HUES48 (cell line): ENCODE measurements around the gene C5.

Source experiments
- H3K27ac ChIP-seq: one replicate; pipeline ENCODE4 v1.7.0; 2013; ENCODE audit warnings: low read depth, low read length, inconsistent platforms
- H3K27me3 ChIP-seq: 2 replicates; pipeline ENCODE4 v1.6.1; 2013; ENCODE audit warnings: mild to moderate bottlenecking, low read length; ENCODE audit not compliant: control insufficient read depth, insufficient read depth
- H3K36me3 ChIP-seq: 2 replicates; pipeline ENCODE4 v1.6.1; 2013; ENCODE audit warnings: low read length; ENCODE audit not compliant: control insufficient read depth, insufficient read depth
- H3K4me1 ChIP-seq: 2 replicates; pipeline ENCODE4 v1.6.1; 2013; ENCODE audit warnings: mild to moderate bottlenecking, low read length; ENCODE audit not compliant: control insufficient read depth, insufficient read depth
- H3K4me3 ChIP-seq: 2 replicates; pipeline ENCODE4 v1.5.1; 2013; ENCODE audit warnings: mild to moderate bottlenecking, low read depth, low read length
- H3K9ac ChIP-seq: 2 replicates; pipeline ENCODE4 v1.6.1; 2013; ENCODE audit warnings: mild to moderate bottlenecking, low read depth, low read length, moderate library complexity
- H3K9me3 ChIP-seq: 2 replicates; pipeline ENCODE4 v1.6.1; 2013; ENCODE audit warnings: low read length; ENCODE audit not compliant: control insufficient read depth, insufficient read depth

C5 gene

DNA sequence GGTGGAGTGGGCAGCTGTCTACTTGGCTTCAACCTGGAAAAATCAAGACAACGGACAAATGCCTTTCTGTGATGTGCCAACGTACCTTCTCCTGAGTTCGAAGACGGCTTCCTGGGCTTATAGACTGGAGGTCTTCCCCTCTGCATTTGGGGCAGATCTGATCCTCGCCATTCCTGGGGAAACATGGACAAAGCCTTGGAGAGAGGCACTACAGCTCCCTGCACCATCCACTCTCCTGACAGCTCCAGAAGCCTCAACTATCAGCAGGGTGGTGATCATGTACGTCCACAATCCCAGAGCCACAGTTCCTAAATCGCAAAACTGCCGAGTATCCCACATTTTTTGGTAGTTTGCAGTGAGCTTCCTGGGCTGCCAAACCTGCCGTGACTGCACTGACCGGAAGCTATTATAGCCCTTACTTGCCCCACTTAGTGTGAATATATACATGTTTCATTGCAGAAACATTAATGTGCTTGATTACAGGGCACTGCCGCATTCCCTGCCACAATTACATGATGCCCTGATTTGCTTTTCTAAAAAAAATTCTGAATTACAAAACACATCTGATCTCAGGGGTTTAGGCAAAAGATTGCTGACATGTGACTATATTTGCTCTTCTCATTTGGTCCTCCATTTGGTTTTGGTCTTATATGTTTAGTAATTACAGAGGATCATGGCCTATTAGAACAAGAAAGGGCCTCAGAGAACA is 126.3 kb downstream of the C5 start:
- Histone ChIP-seq H3K27me3 (peaks cover 9% of the 10 kb centered on the region), H3K4me1 (peaks cover 39% of the 10 kb centered on the region), H3K4me3 (no peak overlapping the region), H3K9ac (no peak overlapping the region), H3K27ac (no peak overlapping the region), H3K9me3 (no peaks in the 10 kb centered on the region), H3K36me3 (no peaks in the 10 kb centered on the region)

DNA sequence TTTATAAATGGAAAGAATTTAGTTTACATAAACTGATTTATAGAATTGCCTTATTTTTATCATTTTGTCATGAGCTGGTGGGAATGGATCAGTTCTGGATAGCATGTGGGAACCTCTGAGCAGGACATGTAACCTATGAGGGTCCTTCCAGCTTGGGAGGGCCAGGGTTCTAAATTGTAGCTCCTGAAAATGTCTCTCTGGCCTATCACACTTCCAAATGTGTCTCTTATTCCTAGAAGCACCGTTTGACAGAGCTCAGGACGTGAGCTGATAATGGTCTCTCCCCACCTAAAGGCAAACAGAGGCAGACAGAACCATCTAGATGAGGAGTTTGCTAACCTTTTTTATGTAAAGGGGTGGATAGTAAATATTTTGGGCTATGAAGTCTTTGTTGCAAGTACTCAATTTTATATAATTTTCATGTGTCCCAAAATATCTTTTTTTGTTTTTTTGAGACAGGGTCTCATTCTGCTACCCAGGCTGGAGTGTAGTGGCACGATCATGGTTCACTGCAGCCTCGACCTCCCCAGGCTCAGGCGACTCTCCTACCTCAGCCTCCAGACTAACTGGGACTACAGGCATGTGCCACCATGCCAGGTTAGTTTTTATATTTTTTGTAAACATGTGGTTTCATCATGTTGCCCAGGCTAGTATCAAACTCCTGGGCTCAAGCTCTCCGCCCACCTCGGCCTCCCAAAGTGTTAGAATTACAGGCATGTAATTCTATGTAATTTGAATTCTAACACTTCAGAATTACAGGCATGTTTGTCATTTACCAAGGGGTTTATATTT is 127.5 kb downstream of the C5 start:
- Histone ChIP-seq H3K9ac (no peak overlapping the region), H3K36me3 (no peaks in the 10 kb centered on the region), H3K27ac (no peak overlapping the region), H3K4me1 (peaks cover 39% of the 10 kb centered on the region), H3K4me3 (no peak overlapping the region), H3K9me3 (no peaks in the 10 kb centered on the region), H3K27me3 (peaks cover 4% of the 10 kb centered on the region)

GRCh38 chr9:120921661-120922181 is 128.4 kb downstream of the C5 start:
- H3K36me3 ChIP-seq, result no peaks in the 10 kb centered on the region
- no peaks in the 10 kb centered on the region for H3K27me3 ChIP-seq
- no peak overlapping the region for H3K4me3 ChIP-seq
- peaks cover 39% of the 10 kb centered on the region for H3K4me1 ChIP-seq
- no peaks in the 10 kb centered on the region for H3K9me3 ChIP-seq
- no peak overlapping the region for H3K9ac ChIP-seq
- no peak overlapping the region for H3K27ac ChIP-seq

DNA sequence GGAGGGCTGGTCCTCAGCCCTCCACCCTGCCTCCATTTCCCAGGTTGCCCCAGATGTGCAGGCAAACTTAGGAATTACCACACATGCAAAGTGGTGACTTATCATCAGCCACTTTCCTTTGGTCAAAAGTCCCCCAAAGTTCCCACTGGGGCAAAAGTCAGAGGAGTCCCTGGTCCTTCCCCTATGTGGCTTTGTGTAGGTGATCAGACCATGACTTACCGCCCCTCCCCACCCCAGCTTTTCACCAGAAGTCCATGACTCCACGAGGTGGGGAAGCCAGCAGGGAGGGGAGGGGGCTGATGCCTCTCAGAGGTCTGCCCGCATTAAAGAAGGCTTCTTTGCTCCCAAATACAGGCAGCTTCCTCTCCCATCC is 129.3 kb downstream of the C5 start:
- H3K36me3 ChIP-seq, result no peaks in the 10 kb centered on the region
- H3K9me3 ChIP-seq, result no peaks in the 10 kb centered on the region
- no peak overlapping the region for H3K27ac ChIP-seq
- no peak overlapping the region for H3K9ac ChIP-seq
- H3K27me3 ChIP-seq, result no peaks in the 10 kb centered on the region
- H3K4me3 ChIP-seq, result no peak overlapping the region
- H3K4me1 ChIP-seq, result peaks cover 33% of the 10 kb centered on the region

DNA sequence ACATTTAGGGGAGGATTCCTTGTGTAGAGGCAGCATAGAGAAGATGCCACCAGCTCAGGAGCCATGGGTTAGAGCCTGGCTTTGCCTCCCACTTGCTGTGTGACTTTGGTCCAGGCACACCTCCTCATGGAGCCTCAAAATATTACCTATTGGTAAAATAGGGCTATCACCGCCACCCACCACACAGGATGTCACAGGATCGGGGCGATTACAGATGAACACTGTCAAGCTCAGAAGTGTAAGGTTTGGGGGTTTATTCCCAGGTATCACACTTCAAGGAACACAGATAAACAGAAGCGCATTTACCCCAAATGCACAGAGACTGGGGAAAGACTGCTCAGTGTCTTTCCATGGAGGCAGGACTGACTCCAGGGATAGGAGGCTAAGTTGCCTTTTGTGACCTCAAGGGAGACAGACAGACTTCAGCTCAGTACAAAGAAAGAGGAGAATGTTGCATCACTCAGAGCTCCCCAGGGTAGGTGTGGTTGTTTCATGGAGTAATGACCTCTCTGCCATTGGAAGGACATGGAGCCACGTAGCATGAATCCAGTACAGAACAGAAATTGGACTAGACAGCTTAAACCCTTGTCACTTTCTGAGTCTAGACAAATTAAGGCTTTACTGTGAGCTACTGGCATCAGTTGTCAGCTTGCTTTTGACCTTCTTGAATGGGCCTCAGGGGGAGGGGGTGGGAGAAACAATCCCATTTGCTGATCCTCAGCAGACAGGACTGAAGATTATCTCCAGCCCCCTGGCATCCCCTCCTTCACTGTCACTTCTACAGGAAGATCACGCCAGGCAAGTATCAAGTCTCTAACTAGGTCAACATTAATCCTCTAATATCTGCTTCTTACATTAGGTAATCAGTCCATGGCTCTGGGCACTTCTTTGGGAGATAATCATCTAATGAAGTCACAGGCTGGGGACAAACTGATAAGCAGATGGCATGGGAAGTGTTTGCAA is 130.0 kb downstream of the C5 start:
- Histone ChIP-seq H3K4me1 (peaks cover 26% of the 10 kb centered on the region), H3K9ac (no peak overlapping the region), H3K27me3 (no peaks in the 10 kb centered on the region), H3K27ac (no peak overlapping the region), H3K36me3 (no peaks in the 10 kb centered on the region), H3K4me3 (no peak overlapping the region), H3K9me3 (no peaks in the 10 kb centered on the region)

DNA sequence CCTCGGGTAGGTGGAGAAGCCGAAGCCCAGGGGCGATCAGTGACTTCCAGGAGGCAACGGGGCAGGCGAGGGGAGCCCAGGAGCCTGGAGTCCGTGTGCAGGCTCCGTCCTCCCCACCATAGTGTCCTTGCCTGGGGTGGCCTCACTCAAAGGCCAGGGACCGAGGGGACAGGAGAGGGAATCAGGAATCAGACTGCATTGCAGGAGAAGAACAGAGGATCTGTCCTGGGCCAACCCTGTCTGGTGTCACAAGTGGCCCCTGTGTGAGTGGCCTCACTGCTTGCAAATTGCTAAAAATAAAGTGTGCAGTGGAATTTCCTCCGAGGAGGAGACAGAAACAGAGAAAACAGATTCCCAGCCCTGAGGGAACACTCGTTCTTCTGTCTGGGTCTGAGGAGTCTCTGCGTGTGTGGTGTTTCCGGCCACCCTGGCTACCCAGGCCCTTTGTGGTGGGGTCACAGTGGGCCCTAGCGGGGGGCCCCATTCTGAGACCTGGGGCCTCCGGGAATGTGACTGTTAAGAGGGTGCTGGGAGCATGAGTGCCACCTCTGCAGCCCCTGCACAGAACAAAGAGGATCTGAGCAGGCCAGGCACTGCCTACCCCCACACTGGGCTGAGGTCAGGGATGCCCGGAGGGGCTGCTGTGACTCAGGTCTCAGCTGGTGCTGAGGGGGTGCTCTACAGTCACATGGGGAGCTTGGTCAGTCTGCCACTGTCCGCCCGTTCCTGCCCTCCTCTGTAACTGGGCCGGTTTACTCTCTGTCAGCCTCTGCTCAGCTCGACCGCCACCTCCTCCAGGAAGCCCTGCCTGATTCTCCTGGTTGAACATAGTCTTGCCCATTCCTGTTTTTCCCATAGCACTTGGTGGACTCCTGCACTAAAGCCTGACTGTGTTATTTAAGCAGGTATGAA is 130.9 kb downstream of the C5 start:
- peaks cover 21% of the 10 kb centered on the region; the same call in 1 of the 2 replicates for H3K4me1 ChIP-seq
- H3K9me3 ChIP-seq, result no peaks in the 10 kb centered on the region
- H3K36me3 ChIP-seq, result no peaks in the 10 kb centered on the region
- H3K27ac ChIP-seq, result no peak overlapping the region
- H3K4me3 ChIP-seq, result no peak overlapping the region
- H3K9ac ChIP-seq, result no peak overlapping the region
- no peaks in the 10 kb centered on the region for H3K27me3 ChIP-seq

DNA sequence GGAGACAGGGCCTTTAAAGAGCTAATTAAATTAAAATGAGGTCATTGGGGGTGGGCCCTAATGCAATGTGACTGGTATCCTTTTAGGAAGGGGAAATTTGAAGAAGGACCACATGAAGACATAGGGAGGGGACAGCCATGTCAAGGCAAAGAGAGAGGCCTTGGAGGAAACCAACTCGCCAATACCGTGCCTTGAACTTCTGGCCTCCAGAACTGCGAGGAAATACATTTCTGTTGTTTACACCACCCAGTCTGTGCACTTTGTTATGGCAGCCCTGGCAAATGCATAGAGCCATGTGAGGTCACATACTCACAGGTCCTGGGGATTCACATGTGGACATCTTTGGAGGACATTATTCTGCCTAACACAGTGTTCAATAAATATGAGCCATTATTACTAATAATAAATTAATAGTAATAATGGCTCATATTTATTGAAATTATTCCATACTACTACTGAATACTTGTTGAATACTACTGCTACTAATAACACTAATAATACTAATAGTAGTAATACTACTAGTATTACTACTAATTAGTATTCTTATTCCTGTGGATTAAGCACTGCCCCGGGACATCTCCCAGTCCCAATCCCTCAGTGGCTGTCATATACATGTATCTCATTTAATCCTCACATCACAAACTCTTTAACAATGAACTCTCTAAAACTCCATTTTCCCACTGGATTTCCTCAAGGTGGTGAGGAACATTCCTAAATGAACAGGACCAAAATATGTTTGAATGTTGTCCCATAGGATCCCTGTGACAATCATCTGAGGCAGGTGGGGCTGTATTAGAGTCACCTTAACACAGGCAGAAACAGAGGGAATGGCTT is 131.9 kb downstream of the C5 start:
- Histone ChIP-seq H3K9ac (no peak overlapping the region), H3K36me3 (no peaks in the 10 kb centered on the region), H3K27ac (no peak overlapping the region), H3K9me3 (no peaks in the 10 kb centered on the region), H3K4me3 (no peak overlapping the region), H3K27me3 (no peaks in the 10 kb centered on the region), H3K4me1 (peaks cover 21% of the 10 kb centered on the region; the same call in 1 of the 2 replicates)

DNA sequence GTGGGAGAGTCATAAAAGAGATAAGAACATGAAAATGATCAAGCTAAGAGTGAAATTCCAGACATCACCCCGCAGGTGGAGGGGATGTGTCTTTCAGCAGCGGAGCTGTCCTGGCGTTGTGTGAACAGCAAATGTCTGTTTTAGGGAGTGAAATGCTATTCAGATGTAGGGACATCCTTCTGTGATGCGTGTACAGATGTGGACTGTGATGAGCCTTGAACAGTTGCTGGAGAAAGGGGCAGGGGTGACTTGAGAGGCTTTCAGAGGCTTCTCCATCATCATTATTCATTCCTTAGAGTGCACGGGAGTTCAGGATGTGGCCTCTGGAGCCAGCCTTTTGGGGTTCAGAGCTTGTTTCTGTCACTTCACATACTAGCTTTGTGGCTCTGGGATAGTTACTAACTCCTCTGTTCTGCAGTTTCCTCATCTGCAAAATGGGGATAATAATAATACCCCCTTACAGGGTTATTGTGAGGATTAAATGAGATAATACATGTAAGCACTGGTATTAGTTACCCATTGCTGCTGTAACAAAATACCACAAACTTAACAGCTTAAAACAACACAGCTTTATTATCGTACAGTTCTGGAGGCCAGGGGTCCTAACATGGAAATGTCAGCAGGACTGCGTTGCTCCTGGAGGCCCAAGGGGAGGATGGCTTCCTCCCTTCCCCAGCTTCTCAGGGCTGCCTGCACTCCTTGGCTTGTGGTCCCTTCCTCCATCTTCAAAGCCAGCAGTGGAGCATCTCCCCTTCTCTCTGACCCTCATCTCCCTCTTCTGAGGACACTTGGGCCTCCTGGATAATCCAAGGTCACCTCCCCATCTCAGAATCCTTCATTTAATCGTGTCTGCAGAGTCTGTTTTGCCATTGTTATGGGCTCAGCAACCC is 132.8 kb downstream of the C5 start:
- H3K36me3 ChIP-seq, result no peaks in the 10 kb centered on the region
- no peak overlapping the region for H3K27ac ChIP-seq
- H3K4me1 ChIP-seq, result peaks cover 21% of the 10 kb centered on the region; the same call in 1 of the 2 replicates
- H3K9me3 ChIP-seq, result no peaks in the 10 kb centered on the region
- H3K4me3 ChIP-seq, result no peak overlapping the region
- no peak overlapping the region for H3K9ac ChIP-seq
- H3K27me3 ChIP-seq, result no peaks in the 10 kb centered on the region

DNA sequence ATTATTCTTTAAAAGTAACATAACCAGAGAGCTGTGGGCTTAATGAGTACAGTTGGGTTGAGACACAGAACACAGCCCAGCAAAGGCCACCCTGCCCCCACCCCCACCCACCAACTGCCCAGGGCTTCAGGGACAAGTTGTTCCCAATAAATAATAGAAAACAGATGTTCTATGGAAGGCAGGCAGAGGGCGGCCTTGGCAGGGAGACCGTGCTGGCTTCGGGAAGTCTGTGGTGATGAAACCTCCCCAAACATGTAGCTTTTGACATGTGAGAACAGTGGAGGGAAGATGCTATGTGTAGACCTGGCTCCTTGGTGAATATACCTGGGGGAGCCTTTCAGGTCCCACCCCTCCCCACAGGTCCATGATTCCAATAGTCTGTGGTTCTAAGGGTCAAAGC is 133.5 kb downstream of the C5 start:
- H3K4me1 ChIP-seq, result peaks cover 22% of the 10 kb centered on the region
- H3K36me3 ChIP-seq, result no peaks in the 10 kb centered on the region
- H3K4me3 ChIP-seq, result no peak overlapping the region
- no peaks in the 10 kb centered on the region for H3K27me3 ChIP-seq
- H3K9me3 ChIP-seq, result no peaks in the 10 kb centered on the region
- H3K27ac ChIP-seq, result no peak overlapping the region
- no peak overlapping the region for H3K9ac ChIP-seq
